ENCODE measurements around the gene NOL12. TPM values are rescaled to one million over a fixed set of nuclear protein-coding genes. Genes with fewer than 3 reads are reported as not detected.
A peak's percentile ranks its signal among the peaks of the same experiment; 100 is the strongest.
"Not testable (repeated sequence)": the region's sequence is repeated elsewhere in the genome, so short reads cannot be mapped to it uniquely, and the experiment has no call there.

The NOL12 gene
- total RNA-seq, 1 donor from 2014 or later, result 28.2 TPM

DNA sequence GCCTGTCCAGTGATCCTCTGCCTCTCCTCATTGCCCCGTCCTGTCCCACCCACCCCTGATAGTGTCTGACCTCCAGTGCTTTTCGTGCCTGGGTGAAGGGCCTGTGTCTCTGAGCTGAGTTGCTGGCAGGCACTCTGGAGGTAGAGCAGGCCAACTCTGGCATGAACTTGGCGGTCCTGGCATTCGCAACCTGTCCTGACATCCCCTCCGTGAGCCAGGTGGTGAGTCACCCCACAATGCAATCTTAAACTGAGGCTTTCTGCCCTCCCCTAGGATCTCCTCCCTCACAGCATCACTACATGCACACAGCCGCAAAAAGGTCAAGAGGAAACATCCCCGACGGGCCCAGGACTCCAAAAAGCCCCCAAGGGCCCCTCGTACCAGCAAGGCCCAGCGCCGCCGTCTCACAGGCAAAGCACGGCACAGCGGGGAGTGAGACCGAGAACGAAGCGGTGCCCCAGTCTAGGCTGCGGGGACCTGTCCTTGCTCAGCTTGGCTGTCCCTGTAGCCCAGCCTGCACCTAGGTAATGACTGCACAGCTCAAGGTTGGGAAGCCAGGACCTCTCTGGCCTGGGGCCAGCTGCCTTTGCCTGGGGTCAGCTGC is 4.9 kb downstream of the NOL12 start:
- intact Hi-C loops (cut with DNase I), result no loop called here
- Histone ChIP-seq H3K27ac (no peak overlapping the region), H3K4me1 (peaks cover 13% of the 10 kb centered on the region)

DNA sequence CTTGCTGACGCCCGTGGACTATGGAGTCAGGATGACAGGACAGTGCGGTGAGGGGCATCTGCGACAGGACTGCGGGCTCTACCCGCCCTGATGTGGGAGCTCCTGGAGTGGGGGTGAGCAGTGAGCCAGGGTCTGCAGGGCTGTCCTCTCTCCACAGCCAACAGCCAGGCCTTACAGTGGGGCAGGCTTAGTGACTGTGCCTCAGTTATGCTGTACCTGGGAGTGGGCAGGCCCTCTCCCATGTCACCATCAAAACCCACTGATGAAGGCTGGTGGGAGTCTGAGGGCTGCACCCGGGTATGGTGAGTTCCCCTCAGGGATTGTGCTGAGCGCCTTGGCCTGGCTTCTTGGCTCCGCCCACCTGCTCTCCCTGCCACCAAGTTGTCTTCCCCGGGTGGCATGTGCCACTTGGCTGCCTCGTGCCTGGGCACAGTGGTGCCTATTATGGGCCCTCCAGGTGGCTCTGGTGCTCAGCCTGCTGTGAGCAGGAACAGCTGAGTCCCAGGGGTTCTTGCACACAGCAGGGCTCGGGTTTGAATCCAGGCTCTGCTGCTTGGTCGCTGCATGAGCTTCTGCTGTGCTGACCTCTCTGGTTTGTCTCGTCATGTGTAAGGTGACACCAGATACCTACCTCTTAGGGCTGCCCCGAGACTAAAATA is 6.6 kb downstream of the NOL12 start:
- Histone ChIP-seq H3K9me3 (no peaks in the 10 kb centered on the region), H3K27me3 (no peaks in the 10 kb centered on the region), H3K4me1 (peaks cover 15% of the 10 kb centered on the region), H3K27ac (no peak overlapping the region), H3K4me3 (no peak overlapping the region), H3K36me3 (peaks cover 0 to 41% of the 10 kb centered on the region in 2 donors)
- TF ChIP-seq, protein P1, sequence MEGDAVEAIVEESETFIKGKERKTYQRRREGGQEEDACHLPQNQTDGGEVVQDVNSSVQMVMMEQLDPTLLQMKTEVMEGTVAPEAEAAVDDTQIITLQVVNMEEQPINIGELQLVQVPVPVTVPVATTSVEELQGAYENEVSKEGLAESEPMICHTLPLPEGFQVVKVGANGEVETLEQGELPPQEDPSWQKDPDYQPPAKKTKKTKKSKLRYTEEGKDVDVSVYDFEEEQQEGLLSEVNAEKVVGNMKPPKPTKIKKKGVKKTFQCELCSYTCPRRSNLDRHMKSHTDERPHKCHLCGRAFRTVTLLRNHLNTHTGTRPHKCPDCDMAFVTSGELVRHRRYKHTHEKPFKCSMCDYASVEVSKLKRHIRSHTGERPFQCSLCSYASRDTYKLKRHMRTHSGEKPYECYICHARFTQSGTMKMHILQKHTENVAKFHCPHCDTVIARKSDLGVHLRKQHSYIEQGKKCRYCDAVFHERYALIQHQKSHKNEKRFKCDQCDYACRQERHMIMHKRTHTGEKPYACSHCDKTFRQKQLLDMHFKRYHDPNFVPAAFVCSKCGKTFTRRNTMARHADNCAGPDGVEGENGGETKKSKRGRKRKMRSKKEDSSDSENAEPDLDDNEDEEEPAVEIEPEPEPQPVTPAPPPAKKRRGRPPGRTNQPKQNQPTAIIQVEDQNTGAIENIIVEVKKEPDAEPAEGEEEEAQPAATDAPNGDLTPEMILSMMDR (IDR thresholded peaks at IDR 0.05), result no peak
- TF ChIP-seq POLR2A (IDR thresholded peaks at IDR 0.05) (no peak), POLR2AphosphoS5 (IDR thresholded peaks at IDR 0.05; ENCODE audit: insufficient read depth in 1 of 2, low read depth in 1 of 2) (no peak)
- DNase-seq (ENCODE audit: extremely low spot score in 2 of 2), result no peak
- intact Hi-C loops (cut with DNase I), result no loop called here

More for the DNA sequence above, 4.9 kb downstream of the NOL12 start:
- H3K27me3 ChIP-seq, result no peaks in the 10 kb centered on the region
- peaks cover 0 to 41% of the 10 kb centered on the region in 2 donors for H3K36me3 ChIP-seq
- no peak for DNase-seq (ENCODE audit: extremely low spot score in 2 of 2)
- H3K4me3 ChIP-seq, result no peak overlapping the region
- no peaks in the 10 kb centered on the region for H3K9me3 ChIP-seq
- TF ChIP-seq POLR2A (IDR thresholded peaks at IDR 0.05), result no peak
- TF ChIP-seq POLR2AphosphoS5 (IDR thresholded peaks at IDR 0.05; ENCODE audit: insufficient read depth in 1 of 2, low read depth in 1 of 2), result no peak
- TF ChIP-seq, protein P1 (IDR thresholded peaks at IDR 0.05), result no peak

DNA sequence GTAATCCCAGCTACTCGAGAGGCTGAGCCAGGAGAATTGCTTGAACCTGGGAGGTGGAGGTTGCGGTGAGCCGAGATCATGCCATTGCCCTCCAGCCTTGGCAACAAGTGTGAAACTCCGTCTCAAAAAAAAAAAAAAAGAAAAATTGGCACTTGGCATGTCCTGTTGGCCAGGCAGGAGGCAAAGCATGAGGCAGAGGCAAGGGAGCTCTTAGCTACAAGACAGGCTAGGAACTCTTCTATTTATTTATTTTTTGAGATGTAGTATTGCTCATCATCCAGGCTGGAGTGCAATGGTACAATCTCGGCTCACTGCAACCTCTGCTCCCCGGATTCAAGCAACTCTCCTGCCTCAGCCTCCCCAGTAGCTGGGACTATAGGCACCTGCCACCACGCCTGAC is 8.0 kb downstream of the NOL12 start:
- Histone ChIP-seq H3K36me3 (peaks cover 0 to 41% of the 10 kb centered on the region in 2 donors), H3K4me1 (peaks cover 14% of the 10 kb centered on the region)
- H3K27ac ChIP-seq; H3K27me3 ChIP-seq; intact Hi-C loops (cut with DNase I); DNase-seq (ENCODE audit: extremely low spot score in 2 of 2); H3K4me3 ChIP-seq; H3K9me3 ChIP-seq: not testable (repeated sequence)

DNA sequence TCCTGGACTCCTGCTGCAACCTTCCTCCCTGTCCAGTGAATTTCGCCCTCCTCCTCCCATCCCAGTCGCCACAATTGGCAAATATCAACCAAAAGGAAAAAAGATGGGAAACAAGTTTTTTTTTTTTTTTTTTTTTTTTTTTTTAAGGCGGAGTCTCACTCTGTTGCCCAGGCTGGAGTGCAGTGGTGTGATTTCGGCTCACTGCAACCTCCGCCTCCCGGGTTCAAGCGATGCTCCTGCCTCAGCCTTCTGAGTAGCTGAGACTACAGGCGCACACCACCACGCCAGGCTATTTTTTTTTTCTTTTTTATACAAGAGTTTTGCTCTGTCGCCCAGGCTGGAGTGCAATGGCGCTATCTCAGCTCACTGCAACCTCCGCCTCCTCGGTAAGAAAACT is 10.1 kb downstream of the NOL12 start:
- DNase-seq (ENCODE audit: extremely low spot score in 2 of 2); H3K9me3 ChIP-seq; H3K27me3 ChIP-seq; H3K27ac ChIP-seq; intact Hi-C loops (cut with DNase I): not testable (repeated sequence)
- Histone ChIP-seq H3K4me3 (peak overlapping the region; percentile 18 to 22), H3K4me1 (peaks cover 14% of the 10 kb centered on the region), H3K36me3 (peaks cover 0 to 33% of the 10 kb centered on the region in 2 donors)

DNA sequence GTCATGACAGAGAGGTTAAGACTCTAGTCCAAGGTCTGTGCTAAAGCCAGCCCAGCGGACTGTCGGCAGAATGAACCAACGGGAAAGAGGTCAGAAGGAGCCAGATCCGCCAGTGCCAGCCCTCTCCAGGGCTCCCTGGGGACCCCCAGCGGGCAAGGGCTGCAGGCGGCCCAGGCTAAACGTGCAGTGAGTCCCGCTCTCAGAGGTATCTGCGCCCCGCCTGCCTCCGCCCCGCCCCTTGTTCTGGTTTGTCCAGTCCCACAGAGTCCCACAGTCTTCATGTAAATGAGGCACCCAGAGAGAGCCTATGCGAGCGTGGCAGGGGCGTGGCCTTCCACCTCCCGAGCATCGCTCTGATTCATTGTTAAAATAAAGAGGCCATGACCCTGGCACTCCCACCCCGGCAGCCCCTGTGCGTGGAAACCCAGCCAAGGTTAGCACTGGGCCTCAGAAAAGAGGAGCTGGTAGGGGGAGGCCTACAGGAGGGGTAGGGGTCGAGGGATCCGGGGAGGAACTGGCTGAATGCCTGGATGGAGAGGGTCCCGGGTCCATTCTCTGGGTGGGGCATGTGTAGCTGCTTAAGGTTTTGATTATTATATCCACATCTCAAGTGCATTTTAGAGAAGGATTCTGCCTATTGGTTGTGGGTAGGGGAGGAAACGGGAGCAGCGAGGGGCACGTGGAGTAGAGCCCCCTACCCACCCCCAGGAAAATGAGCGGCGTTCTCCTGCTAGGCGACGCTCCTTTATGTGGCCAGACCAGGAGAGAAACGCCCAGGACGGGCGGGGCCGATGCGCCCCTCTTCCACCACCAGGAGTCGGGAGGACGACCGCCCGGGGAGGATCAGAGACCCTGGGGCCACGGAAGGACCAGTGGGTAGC is 10.8 kb downstream of the NOL12 start, which contains the start of gene TRIOBP:
Gene TRIOBP (plus strand): TSS at position 392 of the 881 bp plus-strand sequence. CDS start 4,318 bp downstream, outside the sequence.
- TF ChIP-seq POLR2AphosphoS5 (IDR thresholded peaks at IDR 0.05; ENCODE audit: insufficient read depth in 1 of 2, low read depth in 1 of 2) (peak; percentile 68 to 73), POLR2A (IDR thresholded peaks at IDR 0.05) (no peak)
- peak within 1 kb of the TSS; percentile 5 for H3K27ac ChIP-seq
- peaks cover 0 to 27% of the 10 kb centered on the region in 2 donors for H3K36me3 ChIP-seq
- no peaks in the 10 kb centered on the region for H3K9me3 ChIP-seq
- peaks cover 14% of the 10 kb centered on the region for H3K4me1 ChIP-seq
- DNase-seq (ENCODE audit: extremely low spot score in 2 of 2), result no peak
- H3K4me3 ChIP-seq, result peak within 1 kb of the TSS; percentile 18 to 22
- intact Hi-C loops (cut with DNase I), result no loop called here
- H3K27me3 ChIP-seq, result no peaks in the 10 kb centered on the region

DNA sequence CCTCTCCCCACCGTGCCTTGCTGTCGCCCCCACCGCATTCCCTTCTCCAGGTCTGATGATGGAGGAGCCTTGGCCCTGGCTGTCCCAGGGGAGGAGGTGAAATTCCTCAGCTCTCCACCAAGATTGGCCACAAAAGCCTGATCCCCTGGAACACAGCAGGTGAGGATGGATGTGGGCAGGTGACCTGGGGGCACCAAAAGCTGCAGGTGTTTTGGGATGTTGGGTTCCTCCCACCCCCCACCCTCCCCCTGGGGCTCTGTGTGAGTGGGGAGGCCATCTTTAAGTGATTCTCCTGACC is 11.3 kb downstream of the NOL12 start:
- intact Hi-C loops (cut with DNase I), result no loop called here
- peaks cover 0 to 21% of the 10 kb centered on the region in 2 donors for H3K36me3 ChIP-seq
- DNase-seq (ENCODE audit: extremely low spot score in 2 of 2), result no peak
- TF ChIP-seq POLR2A (IDR thresholded peaks at IDR 0.05) (no peak), POLR2AphosphoS5 (IDR thresholded peaks at IDR 0.05; ENCODE audit: insufficient read depth in 1 of 2, low read depth in 1 of 2) (no peak)
- TF ChIP-seq, protein P1 (IDR thresholded peaks at IDR 0.05), result no peak
- H3K4me1 ChIP-seq, result peaks cover 14% of the 10 kb centered on the region
- H3K9me3 ChIP-seq, result no peaks in the 10 kb centered on the region
- H3K27ac ChIP-seq, result peak overlapping the region; percentile 5
- H3K27me3 ChIP-seq, result no peaks in the 10 kb centered on the region
- H3K4me3 ChIP-seq, result no peak overlapping the region
